COLO668 (cell line): Measurements from ENCODE around the gene ETV3.
A peak's percentile ranks its signal among the peaks of the same experiment; 100 is the strongest.
"Not testable (repeated sequence)": the region's sequence is repeated elsewhere in the genome, so short reads cannot be mapped to it uniquely, and the experiment has no call there.

Experiments used
- DNase-seq: peaks from one replicate; lab custom pipeline; 2025; ENCODE audit not compliant: unreplicated experiment; lab: John Stamatoyannopoulos, UW

ETV3 gene

DNA sequence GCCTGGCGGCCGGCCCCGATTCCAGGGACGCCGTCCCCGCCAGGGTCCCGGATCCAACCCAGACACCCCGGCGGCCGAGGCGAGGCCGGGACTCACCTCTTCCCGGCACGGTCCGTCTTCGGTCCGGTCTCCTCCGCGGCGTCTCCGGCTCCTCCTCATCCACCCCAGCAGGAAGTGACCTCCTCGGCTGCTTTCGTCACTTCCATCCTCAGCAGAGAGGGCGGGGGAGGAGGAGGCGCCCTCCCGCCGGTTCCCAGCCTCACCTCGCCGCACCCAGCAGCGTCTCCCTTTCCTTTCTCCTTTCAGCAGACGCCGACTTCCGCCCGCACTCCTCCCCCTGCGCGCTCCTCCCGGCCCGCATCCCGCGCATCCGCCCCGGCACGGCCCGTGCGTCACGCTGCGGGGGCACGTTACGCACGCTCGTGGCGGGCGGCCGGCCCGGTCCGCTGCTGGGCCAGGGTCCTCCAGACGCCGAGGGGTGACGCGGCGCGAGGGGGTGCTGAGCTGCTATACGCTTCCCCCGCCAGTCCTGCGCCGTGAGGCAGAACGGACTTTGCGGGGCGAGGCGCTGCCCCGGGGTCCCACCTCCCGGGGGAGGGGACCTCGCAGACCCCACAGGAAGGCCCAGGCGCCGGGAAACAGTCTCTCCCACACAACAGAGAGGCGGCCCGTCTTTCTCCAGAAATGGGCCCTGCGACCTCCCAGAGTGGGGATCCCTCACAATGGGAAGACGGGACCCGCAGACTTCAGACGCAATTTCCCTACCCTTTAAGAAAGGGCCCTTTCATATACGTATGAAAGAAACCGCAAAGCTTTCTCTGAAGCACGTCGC lies at the start of gene ETV3:
Gene ETV3 (minus strand): TSS at position 176 of the 832 bp plus-strand sequence. CDS start 2,043 bp downstream, outside the sequence.
- DNase-seq = peak; percentile 94

DNA sequence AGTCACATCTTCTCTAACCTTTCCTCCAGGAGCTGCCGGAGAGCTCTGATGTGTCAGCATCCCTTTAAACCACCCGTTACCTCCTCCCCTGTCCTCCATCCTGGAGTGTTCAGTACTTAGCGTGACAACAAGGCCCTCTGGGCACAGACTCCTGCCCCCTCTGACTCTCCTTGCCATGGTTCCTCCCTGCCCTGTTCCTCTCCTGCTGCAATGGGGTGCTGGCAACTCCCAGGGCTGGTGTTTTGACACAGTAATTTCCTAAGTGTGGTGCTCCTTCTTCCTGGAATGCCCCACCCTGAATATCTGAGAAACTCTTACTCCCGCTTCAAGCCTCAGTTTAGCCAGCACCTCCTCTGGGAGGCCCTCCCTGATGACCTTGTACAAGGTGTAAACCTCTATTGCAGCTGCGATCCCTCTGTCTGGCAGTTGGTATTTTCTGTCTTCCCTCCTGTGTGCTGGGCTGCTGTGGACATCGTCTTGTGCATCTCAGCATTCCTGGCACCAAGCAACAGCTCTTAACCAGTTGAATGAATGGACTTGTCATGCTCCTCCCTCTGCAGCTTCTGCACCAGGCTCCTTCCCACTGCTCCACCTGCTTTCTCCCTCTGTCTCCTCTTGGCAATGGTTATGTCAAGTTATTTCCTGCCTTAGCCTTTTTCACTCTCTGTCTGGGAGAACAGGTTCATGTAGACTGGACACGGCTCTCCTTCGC lies 48.2 kb upstream of the ETV3 start:
- DNase-seq = no peak

DNA sequence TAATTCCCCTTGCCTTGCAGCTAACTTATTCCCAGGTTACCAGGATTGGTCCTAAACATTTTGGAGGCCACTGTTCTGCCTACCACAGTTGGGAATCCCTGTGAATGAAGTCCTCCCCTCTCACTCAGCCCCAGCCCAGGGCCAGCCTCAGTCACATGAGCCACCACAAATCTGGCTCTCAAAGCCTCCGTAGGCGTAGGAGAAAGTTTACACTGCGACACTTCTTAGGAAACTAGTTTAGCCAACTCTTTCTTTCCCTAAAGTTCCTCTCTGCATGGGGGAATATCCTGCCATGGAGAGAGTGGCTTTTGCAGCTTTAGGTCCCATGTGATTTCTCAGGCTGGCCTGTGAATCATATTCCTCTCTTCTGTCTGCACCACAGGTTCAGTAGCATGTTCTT lies 45.7 kb upstream of the ETV3 start:
- no peak for DNase-seq

DNA sequence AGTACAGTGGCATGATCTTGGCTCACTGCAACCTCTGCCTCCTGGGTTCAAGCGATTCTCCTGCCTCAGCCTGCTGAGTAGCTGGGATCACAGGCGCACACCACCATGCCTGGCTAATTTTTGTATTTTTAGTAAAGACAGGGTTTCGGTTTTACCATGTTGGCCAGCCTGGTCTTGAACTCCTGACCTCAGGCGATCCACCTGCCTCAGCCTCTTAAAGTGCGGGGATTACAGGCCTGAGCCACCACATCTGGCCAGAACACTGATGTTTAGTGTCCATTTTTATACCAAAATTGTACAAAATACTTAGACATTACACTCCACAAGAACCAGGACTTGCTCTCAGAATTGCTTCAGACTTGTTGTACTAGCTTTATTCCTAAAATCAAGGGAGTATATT lies 44.2 kb upstream of the ETV3 start:
- DNase-seq = not testable (repeated sequence)

DNA sequence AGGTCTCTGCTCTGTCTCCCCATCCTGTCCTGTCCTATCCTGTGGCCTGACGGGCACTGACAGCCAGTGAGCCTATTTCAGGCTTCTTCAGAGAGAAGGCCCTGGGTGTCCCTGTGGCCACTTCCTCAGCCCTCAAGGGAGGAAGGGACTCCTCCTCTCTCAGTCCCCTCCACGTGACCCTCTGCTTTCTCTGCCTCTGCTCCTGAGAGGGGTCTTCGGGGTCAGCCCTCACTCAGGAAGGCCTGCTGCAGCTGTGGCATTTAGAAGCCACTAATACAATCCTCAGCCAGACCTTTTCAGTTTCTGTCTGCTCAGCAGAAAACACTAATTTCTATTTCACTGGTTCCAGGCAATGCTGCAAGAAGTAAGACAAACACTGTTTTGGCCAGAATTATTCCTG lies 43.6 kb upstream of the ETV3 start:
- DNase-seq = no peak

DNA sequence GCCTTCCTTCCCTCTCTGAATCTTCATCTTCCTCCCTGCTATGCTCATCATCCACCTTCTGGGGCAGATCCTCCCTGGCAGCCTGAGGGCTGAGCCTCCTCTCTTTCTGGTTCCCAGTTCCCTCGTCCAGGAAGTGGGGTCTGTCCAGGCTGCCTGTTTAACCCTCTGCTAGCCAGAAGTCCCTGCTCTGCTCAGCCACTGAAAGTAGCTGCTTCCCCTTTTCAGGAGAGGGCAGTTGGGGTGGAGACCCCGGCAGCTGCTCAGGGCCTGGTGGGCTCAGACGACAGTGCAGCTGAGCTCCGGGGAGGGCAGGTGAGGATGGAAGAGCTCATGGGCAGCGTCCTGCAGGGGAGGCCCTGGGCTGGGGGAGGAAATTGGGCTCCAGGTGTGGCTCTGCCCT lies 43.1 kb upstream of the ETV3 start:
- no peak for DNase-seq

DNA sequence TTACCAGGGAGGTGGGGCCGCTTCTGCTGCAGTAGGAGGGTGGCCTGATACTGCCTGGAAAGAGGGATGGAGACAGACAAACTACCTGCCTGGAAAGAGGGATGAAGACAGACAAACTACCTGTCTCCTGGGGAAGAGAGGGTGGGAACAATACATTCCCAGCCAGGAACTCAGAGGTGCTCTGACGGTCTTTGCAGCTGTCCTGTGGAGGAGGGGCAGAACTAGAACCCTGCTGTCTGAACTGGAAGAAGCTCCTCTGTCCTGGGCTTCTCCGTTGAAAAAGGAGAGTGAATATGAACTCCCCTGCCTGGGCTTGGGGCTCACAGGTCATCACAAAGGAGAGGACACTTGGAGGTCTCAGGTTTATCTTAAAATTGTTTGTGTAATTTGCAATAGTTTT lies 40.3 kb upstream of the ETV3 start:
- DNase-seq = no peak

DNA sequence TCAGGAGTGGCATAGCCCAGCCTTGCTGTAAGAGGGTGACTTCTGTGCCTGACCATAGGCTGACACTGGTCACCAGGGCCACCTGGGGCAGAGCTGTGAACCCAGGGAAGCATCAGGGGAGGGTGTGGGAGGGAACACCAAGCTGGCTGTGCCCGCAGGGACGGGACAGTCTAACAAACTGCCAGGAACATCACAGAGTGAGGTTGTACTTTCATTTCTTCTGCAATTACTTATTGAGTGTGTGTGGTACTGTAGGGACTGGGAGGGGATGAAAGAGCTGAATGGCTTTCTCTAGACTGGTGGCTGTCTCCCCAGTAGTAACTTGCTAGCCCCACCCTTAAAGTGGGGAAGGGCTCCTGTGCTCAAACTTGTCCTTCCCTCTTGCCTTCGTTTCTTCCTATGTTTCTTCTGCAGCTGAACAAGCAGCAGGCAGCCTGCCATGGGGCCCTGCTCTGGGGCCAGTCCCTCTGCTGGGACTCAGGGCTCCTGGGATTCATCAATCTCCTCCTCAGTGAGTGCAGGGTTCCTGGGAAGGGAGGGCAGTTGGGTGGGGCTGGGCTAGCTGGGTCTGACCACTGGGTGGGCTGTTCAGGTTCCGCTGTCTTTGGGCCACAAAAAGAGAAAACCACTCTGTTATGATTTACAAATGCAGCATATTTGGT lies 39.7 kb upstream of the ETV3 start:
- DNase-seq = no peak

DNA sequence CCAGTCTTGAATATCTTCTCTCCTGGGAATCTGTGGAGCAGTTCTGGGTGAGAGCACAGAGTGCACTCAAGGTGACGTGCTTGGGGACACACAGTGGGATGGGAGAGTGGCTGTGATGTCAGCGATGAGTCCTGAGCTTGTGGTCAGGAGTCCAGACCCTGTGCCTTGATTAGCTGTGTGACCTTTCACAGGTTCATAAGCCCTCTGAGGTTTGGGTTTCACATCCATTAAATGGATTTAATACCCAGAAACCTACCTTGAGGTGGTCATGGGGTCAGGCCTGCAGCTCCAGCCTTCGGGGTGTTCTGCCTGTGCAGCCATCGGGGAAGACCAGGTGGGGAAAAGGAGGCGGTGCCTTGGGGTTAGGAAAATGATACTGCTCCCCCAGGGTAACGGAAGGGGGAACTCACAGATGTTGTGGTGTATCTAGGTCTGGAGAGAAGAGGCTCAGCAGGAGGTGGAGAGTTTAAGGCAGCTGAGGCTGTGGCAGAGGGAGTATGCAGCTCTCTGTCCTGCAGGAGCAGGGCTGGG lies 38.5 kb upstream of the ETV3 start:
- DNase-seq = no peak

DNA sequence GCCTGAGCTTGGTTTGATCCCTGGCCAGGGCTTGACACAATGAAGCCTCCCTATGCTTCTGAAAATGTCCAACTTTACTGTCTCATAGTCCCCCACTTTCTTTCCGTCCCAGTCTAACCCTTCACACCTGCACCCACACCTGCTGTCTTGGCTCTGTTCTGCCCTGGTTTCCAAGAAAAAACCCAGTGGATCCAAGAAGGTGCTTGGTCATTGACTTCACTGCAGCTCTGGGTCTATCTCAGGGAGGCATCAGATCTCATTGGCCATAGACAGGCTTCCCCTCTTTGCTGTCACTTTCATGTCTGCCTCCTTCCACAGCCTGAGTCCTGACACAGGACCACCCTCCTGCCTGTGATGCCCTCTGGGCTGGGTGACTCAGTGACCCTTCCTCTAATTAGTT lies 37.8 kb upstream of the ETV3 start:
- no peak for DNase-seq

DNA sequence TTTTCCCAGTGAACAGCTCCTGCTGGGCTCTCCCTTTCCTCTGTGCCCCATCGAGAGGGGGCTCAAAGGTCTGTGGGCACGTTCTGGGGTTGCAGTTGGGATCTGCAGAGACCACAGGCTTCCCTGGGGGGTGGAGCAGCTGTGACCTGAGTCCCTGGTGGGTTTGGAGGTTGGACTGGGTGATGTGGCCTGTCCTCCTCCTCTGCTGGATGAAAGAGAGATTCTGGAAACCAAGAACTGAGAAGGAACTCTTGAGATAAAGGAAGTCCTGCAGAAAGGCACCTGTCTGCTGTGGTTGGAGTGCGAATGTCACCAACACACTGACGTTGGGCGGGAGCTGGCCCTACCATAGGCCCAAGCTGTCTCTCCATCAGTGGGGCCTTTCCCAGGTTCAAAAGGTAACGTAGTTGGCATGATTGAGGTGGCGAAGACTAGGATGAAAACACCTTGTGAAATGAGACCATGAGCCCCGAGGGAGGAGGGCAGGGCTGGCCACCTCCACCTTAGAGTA lies 35.8 kb upstream of the ETV3 start:
- DNase-seq = no peak

DNA sequence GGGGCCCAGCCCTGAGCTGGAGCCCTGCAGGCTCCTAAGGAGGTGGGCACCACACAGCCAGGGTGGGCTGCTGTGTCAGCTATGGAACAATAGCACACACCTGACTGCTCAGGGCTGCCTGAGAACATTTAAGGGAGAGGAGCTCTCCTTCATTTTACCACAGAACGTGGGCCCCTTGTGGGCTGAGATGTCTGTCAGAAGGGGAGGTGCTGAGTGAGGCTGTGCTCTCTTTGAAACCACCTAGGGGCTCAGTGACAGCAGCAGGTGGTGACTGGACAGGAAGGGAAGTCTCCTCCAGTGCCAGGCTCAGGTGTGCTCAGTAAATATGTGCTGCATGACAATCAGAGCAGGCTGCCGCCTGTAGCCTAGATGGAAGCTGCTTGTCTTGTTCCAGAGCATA lies 35.0 kb upstream of the ETV3 start:
- DNase-seq = peak; percentile 8

DNA sequence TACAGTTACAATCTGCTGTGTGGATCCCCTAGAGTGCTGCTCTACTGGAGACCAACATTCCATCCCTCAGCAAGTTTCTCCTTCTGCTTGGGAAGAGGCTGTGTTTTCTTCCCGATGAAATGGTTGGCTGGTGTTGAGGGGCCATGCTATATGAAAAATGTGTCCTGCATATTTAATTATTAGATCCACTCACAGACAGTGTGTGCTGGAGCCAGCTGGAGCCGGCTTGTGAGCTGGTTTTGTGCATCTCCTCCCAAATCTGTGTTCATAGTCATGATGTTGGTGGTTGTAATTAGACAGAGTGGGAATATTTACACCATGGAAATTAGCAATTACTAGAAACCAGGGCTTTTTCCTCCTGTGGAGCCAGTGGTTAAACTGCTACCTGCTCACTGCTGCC lies 34.4 kb upstream of the ETV3 start:
- DNase-seq = not testable (repeated sequence)

DNA sequence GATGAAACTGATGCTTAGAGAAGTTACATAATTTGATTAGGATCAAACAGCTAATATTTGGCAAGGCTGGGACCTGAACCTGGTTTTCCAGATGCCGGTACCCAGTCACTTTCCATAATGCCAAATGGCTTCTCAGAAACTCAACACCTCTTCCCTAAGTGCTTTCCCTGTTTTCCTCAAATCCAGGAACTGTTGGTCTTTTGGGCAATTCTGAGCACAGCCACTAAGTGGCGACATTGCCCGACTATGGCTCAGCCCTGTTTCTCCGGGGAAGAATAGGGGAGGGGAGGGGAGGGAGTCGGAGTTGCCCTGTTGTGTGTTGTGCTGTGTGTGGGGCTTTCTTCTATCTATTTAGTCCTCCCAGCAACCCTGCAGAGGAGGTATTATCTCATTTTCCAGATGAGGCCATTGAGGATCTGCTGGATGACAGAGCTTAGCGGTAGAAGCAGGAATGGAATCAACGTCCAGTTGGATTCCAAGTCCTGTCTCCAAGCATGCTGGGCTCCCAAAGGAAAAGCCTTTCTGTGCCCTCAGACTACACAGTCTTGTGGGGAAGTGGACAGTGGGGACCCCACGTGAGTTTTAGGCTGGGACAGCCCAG lies 33.8 kb upstream of the ETV3 start:
- DNase-seq = not testable (repeated sequence)

DNA sequence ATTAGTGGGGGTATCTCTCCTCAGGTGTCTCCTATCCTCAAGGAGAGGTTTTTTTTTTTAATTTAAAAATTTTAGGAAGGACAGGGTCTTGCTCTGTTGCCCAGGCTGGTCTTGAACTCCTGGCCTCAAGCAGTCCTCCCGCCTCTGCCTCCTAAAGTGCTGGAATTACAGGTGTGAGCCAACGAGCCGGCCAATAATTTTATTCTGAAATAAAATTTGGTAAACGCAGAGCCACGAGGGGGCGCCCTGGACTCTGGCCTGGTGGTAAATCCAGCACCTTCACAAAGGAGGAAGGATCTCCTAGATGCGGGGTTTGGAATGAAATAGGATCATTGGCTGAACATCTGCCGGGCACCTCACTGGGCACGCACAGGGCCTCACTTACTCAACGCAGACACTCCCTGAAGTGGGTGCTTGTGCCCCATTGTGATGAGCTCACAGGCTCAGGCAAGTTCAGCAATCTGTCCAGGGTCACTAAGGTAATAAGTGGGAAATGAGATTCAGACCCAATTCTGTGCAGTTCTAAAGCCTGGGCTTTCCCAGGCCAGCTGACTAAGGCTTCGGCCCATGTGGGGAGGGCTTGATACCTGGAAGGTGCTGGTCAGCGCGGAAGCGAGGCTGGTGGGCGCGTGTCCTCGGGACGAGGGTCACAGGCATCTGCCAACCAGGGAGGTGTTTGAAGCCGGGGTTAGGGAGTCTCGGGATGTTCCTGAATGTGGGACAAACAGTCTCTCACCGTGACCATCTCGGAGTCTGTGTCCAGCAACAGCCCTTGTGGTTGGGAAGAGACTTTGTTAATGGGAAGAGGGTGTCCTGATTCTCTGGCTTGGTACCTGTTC lies 32.7 kb upstream of the ETV3 start:
- peak; percentile 73 for DNase-seq

DNA sequence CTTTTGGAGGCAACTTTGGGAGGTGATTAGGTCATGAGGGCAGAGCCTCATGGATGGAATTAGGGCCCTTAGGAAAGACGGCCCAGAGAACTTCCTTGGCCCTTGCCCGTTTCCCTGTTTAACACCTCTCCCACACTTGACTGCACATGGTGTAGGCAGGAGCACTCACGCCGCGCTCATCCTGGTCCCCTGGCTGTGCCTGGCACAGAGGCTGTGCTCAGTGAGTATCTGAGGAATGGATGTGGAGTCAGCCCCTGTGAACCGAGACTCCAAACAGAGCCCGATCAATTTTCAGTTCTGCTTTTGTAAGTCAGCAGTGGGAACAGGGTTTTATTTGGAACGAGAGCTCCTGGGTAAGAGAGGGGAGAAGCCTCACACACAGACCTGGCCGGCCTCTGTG lies 29.8 kb upstream of the ETV3 start:
- DNase-seq = no peak

DNA sequence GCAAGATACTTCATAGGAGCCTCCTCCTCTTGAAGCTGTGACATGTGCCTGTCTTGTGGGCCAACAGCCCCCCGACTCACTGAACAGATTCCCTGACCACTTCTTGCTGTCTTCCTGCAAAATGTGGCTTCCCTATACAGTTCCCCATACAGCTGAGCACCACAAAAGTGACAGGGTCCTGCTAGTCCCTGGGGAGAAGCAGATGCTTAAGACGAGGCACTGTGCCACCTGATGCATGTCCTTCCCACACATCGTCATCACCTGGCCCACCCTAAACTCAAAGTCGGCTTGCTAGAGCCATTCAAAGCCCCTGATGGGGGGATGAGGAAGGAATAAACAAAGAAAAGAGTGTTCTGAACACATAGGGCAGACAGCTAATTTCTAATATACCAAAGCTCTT lies 29.2 kb upstream of the ETV3 start:
- no peak for DNase-seq

DNA sequence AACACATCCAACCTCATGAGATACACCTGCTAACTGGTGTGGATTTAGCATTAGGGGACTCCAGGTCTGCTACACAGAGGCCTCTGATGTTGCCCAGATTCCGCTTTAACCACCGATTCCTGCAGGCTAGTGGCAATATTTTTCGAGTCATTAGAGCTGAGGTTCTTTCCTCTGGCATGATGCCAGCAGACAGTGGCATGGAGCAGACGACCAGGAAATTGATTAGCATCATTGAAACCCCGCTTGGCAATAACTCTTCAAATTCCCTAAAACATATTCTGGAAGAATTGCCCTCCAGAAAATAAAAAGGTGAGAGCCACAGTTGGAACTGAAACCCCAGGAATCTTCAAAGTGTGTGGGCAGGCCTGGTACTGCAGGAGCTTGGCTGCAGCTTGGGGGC lies 28.4 kb upstream of the ETV3 start:
- peak; percentile 28 for DNase-seq

DNA sequence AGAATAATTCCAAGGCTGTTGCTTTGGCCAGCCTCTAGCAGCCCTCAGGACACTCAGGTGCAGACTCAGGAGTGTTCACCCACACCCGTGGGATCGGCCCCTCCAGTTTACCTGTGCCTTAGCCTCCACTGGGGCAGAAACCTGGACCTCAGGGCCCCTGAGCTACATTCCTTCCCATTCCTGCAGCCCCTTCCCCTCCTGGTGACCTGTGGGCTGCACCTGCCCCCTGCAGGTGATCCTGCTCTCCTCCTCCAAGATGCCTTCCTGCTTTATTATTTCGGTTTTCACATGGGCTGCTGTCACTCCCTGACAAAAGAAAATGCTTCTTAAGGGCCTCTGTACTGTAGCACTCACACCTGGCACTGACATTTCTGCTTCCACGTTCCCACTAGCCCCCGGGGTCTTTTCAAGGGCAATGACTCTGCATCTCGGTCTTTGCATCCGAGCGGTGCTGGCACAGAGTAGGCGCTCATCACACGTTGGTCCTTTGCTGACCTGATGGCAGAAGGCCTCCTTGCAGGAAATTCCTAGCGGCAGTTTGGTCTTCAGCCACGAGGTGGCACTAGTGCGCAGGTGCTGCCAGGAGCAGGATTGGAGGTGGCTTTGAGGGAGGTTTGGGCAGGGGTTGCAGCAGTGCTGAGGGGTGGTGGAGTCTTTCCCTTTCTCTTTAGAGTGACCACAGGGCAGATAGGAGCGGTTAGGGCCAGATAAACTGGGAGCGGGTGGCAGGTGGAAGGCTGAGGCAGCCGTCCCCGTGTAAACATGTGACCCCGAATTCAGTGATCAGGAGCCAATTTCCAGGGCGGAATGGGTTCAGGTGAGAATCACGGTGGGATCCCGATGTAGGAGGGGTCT lies 25.3 kb upstream of the ETV3 start:
- peak; percentile 73 for DNase-seq
